Right forelimb (tissue), 1 donor: ENCODE measurements around the gene ZBTB42.

Experiments used
- DNase-seq: peaks from one replicate; pipeline ENCODE4 v3.0.0-alpha.2; 2018

The ZBTB42 gene

GRCh38 chr14:104770072-104770579, 30.8 kb upstream of the ZBTB42 start:
- no peak for DNase-seq

GRCh38 chr14:104770851-104771272, 30.0 kb upstream of the ZBTB42 start:
- DNase-seq = no peak

DNA sequence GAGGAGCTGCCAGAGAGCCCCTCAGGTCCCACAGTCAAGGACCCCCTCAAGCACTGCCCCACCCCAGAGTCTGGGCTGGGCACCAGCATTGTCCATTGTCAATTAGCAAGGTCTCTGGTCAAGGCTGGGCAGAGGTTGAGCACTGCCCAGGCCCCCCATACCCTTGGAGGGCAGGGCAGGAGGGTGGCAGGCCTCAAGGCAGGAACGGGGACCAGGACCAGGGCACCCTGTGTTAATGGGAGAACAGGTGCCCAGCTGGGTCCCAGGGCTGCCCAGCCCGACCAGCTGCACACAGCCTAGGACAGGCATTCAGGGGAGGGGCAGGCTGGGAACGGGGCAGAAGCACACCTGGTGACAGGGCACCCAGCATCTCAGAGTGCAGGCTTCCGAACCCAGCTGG, 29.5 kb upstream of the ZBTB42 start:
- DNase-seq = no peak

DNA sequence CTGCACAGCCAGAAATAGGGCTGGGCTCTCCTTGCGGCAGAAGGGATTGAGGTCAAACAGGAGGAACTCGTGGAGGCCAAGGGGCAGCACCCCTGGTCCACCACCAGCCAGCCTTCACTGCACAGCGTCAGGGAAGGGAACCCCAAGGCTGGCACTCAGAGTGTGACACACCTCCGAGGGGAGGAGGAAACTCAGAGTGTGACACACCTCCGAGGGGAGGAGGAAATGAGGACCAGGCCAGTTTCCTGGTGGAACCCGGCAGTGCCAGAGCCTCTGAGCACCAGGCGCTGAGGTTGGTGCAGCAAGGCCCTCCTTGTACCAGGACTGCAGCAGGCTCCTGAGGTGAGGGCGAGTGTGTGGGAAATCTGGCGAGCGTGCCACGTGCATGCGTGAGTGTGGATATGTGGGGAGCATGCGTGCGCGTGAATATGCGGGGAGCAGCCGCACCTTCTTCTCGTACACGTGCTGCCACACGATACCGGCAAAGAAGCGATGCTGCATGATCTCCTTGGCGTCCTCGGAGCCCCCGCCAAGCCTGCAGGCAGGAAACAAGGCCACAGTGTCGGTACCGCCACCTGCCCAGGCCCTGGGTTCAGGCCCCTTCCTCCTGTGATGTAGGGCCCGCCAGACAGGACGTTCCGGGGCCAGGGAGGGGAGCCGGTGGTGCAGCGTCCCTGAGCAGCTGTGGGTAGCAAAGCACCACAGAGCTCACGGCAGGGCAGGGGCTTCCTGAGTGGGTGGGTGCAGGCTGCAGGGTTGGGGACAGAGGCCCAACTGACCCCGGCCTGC, 28.8 kb upstream of the ZBTB42 start:
- no peak for DNase-seq

GRCh38 chr14:104772707-104773504, 28.0 kb upstream of the ZBTB42 start:
- DNase-seq = no peak

- no peak for DNase-seq
Observed at GRCh38 chr14:104773505-104774452, 27.1 kb upstream of the ZBTB42 start.

- no peak for DNase-seq
Observed at GRCh38 chr14:104774453-104775072, 26.3 kb upstream of the ZBTB42 start.

- DNase-seq = no peak
Observed at GRCh38 chr14:104775073-104775489, 25.8 kb upstream of the ZBTB42 start.

DNA sequence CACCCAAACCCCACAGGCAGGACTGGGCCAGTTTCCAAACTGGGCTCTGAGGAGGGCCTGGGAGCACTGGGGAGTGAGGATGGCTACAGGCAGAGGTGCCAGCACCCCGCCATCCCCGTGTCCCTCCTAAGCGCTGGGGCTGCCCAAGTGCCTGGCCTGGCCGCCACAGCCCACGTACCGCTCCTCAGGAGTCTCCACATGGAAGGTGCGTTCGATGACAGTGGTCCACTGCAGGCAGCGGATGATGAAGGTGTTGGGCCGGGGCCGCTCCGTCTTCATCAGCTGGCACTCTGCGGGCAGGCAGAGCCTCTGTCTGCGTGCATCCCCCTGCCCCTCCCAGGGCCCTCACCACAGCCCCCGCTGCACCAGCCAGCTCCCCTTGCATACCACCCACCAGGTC, 24.4 kb upstream of the ZBTB42 start:
- no peak for DNase-seq

DNA sequence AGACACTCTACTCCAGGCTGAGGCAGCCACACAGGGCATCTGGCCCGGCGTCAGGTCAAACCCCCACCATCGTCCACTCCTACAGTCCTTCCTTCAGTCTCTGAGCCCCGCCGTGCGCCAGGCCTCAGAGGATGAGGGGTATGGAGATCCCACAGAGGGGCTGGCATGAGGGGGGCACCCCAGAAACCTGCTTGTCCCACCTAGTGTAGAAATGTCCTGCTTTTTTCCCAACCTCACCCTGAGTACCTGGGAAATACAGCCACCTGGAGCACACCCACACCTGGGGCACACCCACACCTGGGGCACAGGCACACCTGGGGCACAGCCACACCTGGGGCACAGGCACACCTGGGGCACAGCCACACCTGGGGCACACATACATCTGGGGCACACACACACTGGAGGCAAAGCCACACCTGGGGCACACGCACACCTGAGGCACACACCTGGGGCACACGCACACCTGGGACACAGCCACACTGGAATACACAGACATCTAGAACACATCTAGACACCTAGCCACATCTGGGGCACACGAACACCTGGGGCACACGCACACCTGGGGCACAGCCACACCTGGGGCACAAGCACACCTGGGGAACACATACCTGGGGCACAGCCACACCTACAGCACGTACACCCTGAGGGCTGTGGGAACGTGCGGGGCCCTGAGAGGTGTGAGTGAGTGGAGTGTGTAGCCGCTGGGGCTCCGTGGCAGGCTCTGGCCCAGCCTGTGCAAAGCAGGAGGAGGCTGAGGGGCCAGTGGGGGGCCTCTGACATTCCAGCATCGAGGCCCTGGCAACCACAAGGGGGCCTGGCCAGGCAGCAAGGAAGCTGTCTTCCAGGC, 23.7 kb upstream of the ZBTB42 start:
- no peak for DNase-seq

DNA sequence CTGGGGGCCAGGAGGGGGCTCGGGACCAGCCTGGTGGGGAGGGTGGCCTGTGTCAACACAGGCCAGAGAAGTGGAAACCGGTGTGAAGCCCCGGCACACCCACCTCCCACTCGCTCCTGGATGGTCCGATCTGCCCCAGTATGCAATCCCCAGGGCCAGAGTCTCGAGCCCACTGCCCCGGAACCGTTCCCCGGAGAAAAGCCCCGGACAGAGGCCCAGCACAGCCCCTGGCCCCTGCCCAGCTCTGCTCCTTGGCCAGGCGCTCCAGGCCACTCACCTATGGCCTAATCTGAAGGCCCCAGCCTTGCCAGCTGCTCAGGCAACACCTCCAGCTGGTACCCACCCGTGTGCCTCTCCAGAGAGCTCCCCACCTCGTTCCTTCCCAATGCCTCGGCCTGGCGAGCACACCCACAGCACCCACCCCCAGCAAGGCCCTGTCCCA, 23.1 kb upstream of the ZBTB42 start:
- DNase-seq = no peak

GRCh38 chr14:104778694-104779331, 22.1 kb upstream of the ZBTB42 start:
- no peak for DNase-seq

GRCh38 chr14:104779776-104780512, 21.0 kb upstream of the ZBTB42 start:
- no peak for DNase-seq

GRCh38 chr14:104780513-104781030, 20.3 kb upstream of the ZBTB42 start:
- no peak for DNase-seq

GRCh38 chr14:104781271-104782077, 19.4 kb upstream of the ZBTB42 start:
- DNase-seq = no peak

DNA sequence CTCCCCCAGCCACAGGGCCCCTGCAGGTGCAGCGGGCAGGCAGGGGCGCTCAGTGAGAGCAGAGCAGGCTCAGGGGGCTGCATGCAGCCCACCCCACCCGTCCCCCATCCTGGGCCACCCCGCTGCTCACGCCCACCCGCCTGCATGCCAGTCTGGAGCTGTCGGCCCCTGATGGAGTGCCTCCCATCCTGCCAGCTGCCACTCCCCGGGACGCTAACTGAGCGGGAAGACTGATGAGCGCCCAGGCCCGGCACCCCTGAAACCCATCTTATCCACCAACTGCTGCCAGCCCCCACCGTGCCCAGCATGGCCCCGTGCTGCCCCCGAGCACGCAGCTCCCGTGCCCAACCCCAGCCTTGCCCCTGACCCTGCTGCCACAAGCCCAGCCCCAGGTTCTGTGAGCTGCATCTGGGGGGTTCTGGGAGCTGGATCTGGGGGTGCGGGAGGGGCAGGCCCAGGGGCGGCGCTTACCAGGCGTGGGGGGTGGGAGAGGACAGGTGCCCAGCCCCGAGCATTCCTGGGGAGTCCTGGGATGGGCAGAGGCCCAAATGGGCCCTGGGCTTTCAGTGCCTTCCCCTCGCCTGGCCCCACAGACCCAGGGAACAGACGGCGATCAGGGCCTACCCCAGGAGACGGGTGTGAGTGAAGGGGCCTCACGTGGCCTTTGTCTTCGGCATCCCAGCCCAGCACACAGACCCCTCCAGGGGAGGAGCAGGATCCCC, 18.7 kb upstream of the ZBTB42 start:
- DNase-seq = no peak

- no peak for DNase-seq
Observed at GRCh38 chr14:104782808-104783139, 18.1 kb upstream of the ZBTB42 start.

DNA sequence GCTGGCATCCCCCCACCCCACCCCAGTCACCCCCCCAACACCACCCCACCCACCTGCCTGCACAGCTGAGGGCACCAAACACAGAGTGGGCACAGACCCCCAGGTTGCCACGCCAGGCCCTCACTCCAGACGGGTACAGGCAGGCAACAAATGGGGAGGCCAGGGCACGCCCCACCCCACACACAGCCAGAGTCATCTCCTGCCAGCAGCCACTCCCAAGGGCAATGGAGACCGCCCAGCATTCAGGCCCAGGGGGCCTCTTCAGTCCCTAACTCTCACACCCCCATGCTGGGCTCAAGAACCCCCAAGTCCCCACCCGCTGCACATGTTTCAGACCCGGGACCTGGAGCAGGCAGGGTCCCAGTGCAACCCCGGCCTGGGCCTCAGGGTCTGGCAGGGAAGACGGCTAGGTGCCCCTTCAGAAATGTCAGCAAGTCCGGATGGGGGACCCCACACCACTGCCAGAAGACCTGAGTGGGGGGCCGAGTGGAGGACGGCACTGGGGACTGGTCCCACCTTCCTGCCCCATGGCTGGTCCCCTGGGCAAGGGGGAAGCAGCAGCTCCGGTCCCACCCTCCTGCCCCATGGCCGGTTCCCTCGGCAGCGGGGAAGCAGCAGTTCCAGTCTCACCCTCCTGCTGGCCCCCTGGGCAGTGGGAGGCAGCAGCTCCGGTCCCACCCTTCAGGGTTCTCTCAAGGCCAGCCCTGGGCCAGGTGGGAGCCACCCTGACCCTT, 17.2 kb upstream of the ZBTB42 start:
- DNase-seq = no peak
